Stimulated activated CD4-positive, alpha-beta T cell treated with anti-CD3 and anti-CD28 coated beads, TNF-alpha, amount 100 ng/mL, for 24 hours (primary cell): ENCODE measurements around the gene CCKAR.
"Not testable (repeated sequence)": the region's sequence is repeated elsewhere in the genome, so short reads cannot be mapped to it uniquely, and the experiment has no call there.

ENCODE experiments used
- DNase-seq, 3 experiments: peaks; one replicate each; pipeline ENCODE4 v3.0.0-alpha.2; 2020; ENCODE audit warnings: low read depth in 3 of 3

Gene CCKAR

GRCh38 chr4:26490111-26490959 is at the start of gene CCKAR:
Gene CCKAR (minus strand): TSS chr4:26490484. CDS start chr4:26490267, 217 bp downstream.
- DNase-seq, result no peak

GRCh38 chr4:26533685-26534084 is 43.4 kb upstream of the CCKAR start:
- DNase-seq, result no peak

- DNase-seq, result no peak
Measured at GRCh38 chr4:26531491-26532116, 41.3 kb upstream of the CCKAR start.

- DNase-seq, result no peak
Measured at GRCh38 chr4:26530099-26530498, 39.8 kb upstream of the CCKAR start.

GRCh38 chr4:26529479-26529878 is 39.2 kb upstream of the CCKAR start:
- DNase-seq, result no peak

GRCh38 chr4:26525771-26526150 is 35.5 kb upstream of the CCKAR start:
- no peak for DNase-seq

- no peak for DNase-seq
Measured at GRCh38 chr4:26525136-26525770, 35.0 kb upstream of the CCKAR start.

GRCh38 chr4:26524011-26524410 is 33.7 kb upstream of the CCKAR start:
- DNase-seq, result no peak

- no peak for DNase-seq
Measured at GRCh38 chr4:26522478-26522877, 32.2 kb upstream of the CCKAR start.

GRCh38 chr4:26520728-26521450 is 30.6 kb upstream of the CCKAR start:
- no peak for DNase-seq

- no peak for DNase-seq
Measured at GRCh38 chr4:26515936-26516335, 25.7 kb upstream of the CCKAR start.

GRCh38 chr4:26510334-26510964 is 20.2 kb upstream of the CCKAR start:
- no peak for DNase-seq

GRCh38 chr4:26509681-26510333 is 19.5 kb upstream of the CCKAR start:
- no peak for DNase-seq

- no peak for DNase-seq
Measured at GRCh38 chr4:26507286-26507685, 17.0 kb upstream of the CCKAR start.

GRCh38 chr4:26503844-26504243 is 13.6 kb upstream of the CCKAR start:
- no peak for DNase-seq

GRCh38 chr4:26503427-26503826 is 13.1 kb upstream of the CCKAR start:
- no peak for DNase-seq

- DNase-seq, result not testable (repeated sequence)
Measured at GRCh38 chr4:26500565-26500999, 10.3 kb upstream of the CCKAR start.

GRCh38 chr4:26496207-26496783 is 6.0 kb upstream of the CCKAR start:
- DNase-seq, result no peak

GRCh38 chr4:26493461-26493860 is 3.2 kb upstream of the CCKAR start:
- DNase-seq, result no peak

GRCh38 chr4:26491449-26492170 is 1.3 kb upstream of the CCKAR start:
- no peak for DNase-seq
